Heart left ventricle (tissue), 13 donors: Measurements from ENCODE around the gene PODXL2.

Experiments
- POLR2A ChIP-seq, 2 donors: fragments of 450-650 bp; IDR thresholded peaks; one replicate each; pipeline ENCODE4 v1.6.1; 2017; ENCODE audit warnings: antibody characterized with exemption in 2 of 2, mild to moderate bottlenecking in 2 of 2, moderate library complexity in 2 of 2
- TF ChIP-seq, protein P1 (sequence below), 12 donors: fragments of 200-600 bp; sonication (generic) in 4 of 12; IDR thresholded peaks; one replicate each; pipeline versions ENCODE4 v1.5.0 to v1.8.0; 2018 to 2022; ENCODE audit warnings: antibody characterized with exemption in 12 of 12, mild to moderate bottlenecking in 5 of 12
- donor health status: ischemic (EF 13 %, LVEDD 7.1; RV severe dilation, severe dysfunction).
- donor health status: DM: no; HTN: yes; CAD: no.
- donor health status: DM: no; HTN: no; CAD: no.
- donor health status: ischemic (EF 25% LVEDD 6.9; RV normal size, moderate dysfunction).
- donor health status: ischemic (EF 25% LVEDD 5.7; RV mildly dilated, moderate dysfunction).
- donor health status: ischemic (EF 35%, LVEDD 5.7; RV mildly dilated, moderate dysfunction).
- donor health status: nonischemic (EF 11% LVEDD 7.7; RV severe dilation, severe dysfunction).
- donor health status: DM: yes; HTN: yes; CAD: no.
- donor health status: PGD.
- donor health status: ischemic (EF 29% LVEDD 5.4; RV normal size, mild dysfunction).
- donor health status: nonischemic (EF 23%, LVEDD 6.1; RV moderate dilation, normal function).

GRCh38 chr3:127604546-127605165 lies 24.3 kb upstream of the PODXL2 start:
- TF ChIP-seq, protein P1, sequence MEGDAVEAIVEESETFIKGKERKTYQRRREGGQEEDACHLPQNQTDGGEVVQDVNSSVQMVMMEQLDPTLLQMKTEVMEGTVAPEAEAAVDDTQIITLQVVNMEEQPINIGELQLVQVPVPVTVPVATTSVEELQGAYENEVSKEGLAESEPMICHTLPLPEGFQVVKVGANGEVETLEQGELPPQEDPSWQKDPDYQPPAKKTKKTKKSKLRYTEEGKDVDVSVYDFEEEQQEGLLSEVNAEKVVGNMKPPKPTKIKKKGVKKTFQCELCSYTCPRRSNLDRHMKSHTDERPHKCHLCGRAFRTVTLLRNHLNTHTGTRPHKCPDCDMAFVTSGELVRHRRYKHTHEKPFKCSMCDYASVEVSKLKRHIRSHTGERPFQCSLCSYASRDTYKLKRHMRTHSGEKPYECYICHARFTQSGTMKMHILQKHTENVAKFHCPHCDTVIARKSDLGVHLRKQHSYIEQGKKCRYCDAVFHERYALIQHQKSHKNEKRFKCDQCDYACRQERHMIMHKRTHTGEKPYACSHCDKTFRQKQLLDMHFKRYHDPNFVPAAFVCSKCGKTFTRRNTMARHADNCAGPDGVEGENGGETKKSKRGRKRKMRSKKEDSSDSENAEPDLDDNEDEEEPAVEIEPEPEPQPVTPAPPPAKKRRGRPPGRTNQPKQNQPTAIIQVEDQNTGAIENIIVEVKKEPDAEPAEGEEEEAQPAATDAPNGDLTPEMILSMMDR (IDR thresholded peaks at IDR 0.05) = no peak
- TF ChIP-seq POLR2A (IDR thresholded peaks at IDR 0.05) = no peak
